HG03520 (cell line): Measurements from ENCODE around the gene PALM2AKAP2.

Source experiments
- ATAC-seq: cut with Tn5 transposase; IDR thresholded peaks from one replicate; pipeline ENCODE4 v1.9.1; 2021; ENCODE audit warnings: mild to moderate bottlenecking, moderate library complexity; ENCODE audit not compliant: unreplicated experiment

The PALM2AKAP2 gene

DNA sequence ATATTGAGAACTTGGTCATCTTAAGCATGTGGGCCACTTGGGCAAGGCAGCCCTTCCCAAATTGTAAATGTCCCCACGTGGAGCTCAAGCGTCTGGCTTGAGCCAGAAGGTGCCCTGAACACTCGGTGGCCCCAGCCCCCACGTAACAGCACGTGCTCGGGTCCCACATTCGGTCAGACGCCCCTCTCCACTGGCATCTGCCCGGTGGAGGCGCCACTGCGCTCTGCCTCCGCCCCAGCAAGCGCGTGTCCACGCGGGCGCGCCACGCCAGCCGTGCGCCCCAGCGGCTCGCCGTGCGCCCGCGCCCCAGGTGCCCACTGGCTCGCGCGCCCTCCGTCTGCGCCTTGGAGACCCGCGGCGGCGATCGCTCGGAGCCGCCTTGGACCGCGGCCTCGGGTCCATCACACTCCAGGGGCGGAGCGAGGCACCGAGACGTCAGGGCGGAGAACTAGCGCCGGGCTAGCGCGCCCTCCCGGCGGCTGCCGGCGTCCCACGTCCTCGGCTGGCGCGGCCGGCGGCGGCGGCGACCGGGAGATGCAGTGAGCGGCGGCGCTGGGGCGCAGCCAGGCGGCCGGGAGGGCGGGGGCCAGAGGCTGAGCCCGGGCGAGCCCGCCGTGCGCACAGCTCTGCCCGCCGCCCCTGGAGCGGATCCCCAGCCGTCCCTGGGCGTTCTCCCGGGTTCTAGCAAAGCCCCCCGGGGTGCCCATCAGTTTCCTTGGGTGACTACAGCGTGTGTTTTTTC lies at the start of gene PALM2AKAP2:
PALM2AKAP2 (plus strand) TSS at position 488 of the 742 bp plus-strand sequence. CDS start 291 bp downstream, outside the sequence.
- no peak for ATAC-seq

DNA sequence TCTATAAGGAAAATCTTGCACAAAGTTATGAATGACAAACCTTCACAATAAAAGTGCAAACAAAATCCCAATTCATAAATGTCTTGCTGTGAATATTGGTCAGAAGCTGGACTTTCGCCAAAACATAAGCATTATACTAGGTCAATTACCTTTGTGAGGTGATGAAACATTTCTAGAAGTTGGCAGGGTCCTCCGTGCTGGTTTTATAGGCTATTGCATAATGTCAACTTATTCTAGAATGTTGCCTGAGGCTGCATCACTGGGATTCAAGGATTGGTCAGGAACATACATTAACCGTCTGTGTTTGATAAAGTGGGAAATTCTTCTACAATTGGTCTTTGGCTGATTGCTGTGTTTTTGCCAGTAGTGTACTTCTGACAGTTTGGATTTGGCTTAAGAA lies 49.8 kb upstream of the PALM2AKAP2 start:
- ATAC-seq = no peak

GRCh38 chr9:109733690-109734089 lies 46.3 kb upstream of the PALM2AKAP2 start:
- no peak for ATAC-seq

GRCh38 chr9:109734814-109735213 lies 45.2 kb upstream of the PALM2AKAP2 start:
- ATAC-seq = no peak

DNA sequence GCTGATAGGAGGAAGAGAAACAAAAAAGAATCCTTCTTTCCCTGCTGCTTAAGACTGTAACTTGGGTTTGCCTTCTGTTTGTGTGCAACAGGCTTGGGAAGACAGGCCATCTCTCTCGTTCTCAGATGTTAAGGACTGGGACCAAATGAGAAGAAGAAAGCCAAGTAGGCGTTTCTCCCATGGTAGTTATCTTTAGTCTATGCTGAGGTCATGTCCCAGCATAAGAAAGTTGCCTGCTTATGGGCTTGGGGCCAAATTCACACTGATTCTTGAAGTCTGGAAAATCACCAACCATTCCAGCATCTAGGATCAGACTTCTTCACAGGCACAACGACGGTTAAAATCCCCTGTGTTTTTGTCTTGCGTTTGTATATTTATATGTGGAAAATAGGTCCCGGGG lies 44.2 kb upstream of the PALM2AKAP2 start:
- ATAC-seq = no peak

DNA sequence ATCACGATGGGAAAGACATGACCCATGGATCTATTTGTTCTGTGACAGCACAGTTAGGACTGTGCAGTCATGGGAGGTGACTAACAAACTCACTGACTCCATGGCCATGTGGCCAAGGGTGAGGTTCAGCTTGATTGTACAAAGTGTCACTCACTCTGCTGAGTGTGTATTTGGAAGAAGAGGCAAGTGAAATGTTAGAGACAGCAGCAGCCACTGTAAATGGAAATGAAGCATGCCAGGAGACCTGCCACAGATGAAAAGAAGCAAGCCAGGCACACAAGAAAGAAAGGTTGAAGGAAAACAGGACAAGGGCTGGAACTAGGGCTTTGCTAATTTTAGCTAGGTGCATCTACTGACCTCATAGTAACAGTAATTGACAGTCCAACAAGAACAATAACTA lies 42.7 kb upstream of the PALM2AKAP2 start:
- no peak for ATAC-seq

DNA sequence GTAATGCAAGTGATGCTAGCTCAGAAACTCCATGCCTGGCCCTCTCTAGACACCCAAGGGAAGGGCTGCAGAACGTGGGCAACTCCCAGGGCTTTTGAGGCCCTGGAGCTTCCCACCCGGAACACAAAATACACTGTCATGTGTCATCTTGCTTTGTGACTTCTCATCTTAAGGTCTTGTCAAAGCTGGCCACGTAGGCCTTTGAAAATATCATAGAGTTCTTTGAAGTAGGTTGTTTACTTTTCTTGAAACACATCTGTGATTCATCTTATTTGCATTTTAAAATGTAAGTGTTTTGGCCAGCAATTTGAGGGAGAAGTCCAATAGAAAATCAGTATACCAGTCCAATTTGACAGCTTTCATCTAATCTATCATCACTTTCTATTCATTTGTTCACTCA lies 40.2 kb upstream of the PALM2AKAP2 start:
- no peak for ATAC-seq

DNA sequence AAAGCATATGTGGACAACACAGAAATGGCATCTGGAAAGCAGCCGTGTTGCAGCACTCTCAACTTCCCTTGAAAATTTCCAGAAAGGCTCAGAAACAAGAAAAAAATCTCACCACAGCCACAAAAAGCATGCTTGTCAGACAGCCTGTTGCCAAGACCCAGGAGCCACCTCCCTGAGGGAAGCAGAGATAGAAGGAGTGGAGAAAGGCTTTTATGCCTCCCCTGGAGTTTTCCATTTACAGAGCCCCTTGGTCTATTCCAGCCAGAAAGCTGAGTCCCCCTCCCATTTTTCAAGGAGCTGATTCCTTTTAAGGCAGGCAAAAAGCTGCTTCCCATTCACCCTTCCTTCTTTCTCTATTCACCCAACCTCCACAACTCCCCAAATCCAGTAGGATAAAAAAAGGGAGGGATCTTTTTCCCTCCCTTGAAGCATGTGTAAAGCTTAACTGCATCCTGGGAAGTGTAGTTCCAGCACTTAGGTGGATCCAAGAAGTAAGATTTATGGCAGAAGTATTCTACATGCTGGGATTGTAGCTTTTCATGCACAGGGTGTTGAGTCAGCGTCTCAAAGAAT lies 37.1 kb upstream of the PALM2AKAP2 start:
- ATAC-seq = no peak

DNA sequence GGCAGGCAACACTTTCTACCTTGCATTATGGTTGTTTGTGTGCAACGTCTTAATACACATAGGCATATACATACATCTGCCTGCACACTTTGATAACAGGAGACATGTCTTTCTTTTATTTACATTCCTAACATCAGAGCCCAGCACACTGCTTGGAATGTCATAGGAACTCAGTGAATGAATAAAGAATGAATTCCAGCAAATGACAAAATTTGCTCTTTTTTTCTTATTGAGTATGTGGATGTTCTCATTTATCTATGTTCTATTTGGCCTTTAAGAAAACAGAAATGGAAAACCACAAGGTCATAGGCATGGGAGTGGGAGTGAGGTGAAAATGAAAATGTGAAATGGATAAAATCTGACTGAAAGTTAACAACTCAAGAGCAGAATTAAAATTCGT lies 36.3 kb upstream of the PALM2AKAP2 start:
- no peak for ATAC-seq

DNA sequence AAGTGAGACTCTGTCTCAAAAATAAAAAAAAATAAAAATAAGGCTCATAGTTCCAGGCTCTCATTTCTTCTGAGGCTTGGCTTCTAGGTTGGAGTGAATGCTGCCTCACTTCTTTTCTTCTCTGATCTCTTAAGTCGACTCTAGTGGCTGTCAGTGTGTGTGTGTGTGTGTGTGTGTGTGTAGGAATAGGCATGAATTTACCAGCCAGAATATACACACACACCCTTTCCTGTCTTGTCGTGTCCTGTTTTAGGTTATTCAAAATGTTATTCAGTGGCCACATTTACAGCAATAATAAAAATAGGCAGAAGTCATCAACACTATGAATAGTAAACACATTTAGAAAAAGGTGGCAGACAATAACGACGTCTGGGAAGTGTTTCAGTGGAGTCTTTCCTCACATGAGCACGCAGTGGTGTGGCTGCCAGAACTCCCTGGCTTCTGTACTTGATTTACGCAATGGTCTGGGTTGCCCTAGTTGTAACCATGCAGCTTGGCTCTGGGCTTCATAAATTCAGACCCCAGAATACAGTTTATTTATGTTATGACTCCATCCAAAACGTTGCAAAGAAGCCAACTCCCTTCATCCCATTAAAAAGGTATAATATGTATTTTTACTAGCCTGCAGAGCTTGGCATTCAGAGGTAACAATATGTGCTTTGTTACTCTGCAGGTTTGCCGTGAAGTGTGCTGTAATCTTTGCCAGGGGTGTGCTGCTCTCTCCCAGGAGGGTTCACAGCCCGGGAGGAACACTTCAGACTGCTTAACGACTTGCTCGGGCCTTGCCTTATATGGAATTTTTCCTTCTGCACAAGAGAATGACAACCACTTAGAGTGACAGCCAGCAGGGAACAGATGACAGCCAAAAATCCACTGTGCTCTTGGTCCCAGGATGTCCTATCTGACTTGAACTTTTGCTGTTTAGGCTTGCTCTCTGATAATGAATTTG lies 34.4 kb upstream of the PALM2AKAP2 start:
- no peak for ATAC-seq

- ATAC-seq = no peak
Measured at GRCh38 chr9:109751253-109751652, 28.7 kb upstream of the PALM2AKAP2 start.

- ATAC-seq = no peak
Measured at GRCh38 chr9:109753308-109753707, 26.7 kb upstream of the PALM2AKAP2 start.

DNA sequence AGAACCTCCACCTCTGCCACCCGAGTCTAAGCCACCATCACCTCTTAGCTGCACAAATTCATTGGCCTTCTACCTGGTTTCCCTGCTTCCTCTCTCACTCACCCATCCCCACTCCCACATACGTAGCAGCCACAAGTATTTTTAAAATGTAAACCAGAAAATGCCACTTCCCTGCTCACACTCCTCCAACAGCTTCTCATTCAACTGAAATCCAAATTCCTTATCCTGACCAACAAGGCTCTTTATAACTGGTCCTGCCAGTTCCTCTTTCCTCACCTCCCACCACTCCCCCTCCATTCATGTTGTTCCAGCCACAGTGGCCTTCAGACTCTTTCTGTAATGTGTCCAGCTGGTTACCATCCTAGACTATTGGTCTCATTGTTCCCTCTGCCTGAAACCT lies 25.0 kb upstream of the PALM2AKAP2 start:
- ATAC-seq = no peak

DNA sequence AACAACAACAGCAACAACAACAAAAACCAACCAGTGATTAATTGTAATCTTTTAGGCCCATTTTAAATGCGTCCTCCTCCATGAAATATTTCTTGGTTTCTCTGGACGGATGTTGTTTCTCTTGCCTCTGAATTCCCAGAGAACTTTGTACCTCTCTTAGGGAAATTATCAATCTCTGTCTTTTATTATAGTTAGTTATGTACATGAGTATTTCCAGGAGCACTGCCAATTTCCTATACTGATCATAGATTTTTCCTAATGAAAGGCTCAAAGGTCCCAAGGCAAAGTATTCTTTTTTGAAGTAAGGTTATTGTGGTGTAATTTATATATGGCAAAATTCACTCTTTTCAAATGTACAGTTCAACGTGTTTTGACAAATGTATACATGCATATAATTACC lies 20.4 kb upstream of the PALM2AKAP2 start:
- no peak for ATAC-seq

DNA sequence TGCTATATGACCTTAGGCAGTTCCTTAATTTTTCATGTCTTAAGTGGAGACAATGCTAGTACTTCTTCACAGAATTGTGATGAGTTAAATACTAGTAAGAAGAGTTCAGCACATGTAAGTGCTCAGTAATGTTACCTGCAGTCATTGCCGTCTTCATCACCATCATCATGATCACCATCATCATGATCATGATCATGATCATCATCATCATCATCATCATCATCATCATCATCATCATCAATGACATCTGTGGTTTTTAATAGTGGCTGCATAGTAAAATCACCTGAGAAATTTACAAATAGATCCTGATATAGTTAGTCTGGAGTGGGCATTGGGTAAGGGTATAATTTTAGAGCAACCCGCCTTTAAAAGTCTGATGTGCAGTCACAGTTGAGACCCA lies 14.7 kb upstream of the PALM2AKAP2 start:
- ATAC-seq = no peak

GRCh38 chr9:109765830-109766229 lies 14.2 kb upstream of the PALM2AKAP2 start:
- no peak for ATAC-seq

DNA sequence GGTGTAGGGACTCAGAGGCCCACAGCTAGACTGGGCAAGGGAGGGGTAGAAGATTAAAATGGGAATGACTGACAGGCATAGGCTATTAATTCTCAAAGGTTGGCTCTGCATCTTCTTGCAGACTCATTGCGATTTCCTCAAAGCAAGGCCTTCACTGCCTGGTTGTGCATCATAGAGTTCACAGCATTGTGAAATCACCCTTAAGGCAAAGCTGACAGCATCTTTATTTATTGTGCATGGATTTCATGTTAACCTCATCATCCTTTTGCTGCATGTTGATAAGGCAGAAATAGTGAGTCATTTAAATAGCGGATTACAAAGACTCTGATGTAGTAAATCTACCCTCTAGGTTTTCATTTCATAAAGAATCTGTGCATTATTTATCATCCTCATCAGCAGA lies 13.6 kb upstream of the PALM2AKAP2 start:
- ATAC-seq = no peak

DNA sequence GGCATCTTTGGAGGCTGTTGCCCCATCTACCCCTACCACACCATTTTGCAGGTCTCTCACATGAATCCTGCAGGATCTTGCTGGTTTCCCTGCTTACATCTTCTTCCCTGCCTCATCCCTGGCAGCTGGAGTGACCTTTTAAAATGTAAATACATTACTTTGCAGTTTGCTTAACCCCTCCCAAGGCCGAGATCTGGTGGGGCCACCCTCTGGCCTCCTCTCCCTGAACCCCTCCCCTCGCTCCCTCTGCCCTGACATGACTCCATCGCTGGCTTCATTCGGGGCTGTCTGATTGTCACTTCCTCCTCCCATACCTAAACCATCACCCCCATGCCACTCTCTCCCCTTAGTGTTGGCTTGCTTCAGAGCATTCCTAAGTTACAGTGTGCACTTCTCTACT lies 12.6 kb upstream of the PALM2AKAP2 start:
- no peak for ATAC-seq

DNA sequence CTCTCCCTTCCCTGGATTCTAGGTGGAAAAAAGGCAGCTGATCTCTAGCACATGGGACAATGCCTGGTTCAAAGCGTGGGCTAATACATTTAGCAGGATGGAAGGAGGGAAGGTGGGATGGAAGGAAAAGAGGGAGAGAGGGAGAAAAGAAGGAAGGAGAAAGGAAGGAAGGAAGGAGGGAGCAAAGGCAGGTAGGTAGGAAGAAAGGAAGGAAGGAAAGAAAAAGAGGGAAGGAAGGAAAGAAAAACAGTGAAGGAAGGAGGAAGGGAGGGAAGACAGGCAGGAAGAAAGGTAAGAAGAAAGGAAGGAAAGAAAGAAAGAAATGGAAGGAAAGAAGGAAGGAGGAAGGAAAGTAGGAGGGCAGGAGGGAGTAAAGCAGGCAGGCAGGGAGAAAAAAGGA lies 12.2 kb upstream of the PALM2AKAP2 start:
- ATAC-seq = no peak

- ATAC-seq = no peak
Measured at GRCh38 chr9:109769250-109769649, 10.7 kb upstream of the PALM2AKAP2 start.

DNA sequence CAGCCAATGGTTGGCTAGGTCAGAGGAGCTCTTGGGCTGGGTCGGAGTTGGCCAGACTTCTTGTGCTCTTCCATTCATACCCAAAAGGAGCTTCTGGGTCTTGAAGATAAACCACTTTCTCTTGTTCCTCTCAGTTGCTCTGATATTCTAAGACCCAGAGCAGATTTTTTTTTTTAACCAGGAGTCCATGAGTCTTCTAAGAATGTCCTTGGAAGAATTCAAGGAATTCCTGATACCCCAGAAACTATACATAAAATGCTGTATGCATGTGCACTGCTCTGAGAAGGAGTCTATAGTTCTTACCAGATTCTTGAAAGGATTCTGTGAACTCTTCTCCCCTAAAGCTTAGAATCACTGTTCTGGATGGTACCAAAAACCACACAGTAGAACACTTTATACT lies 9.9 kb upstream of the PALM2AKAP2 start:
- no peak for ATAC-seq

GRCh38 chr9:109771087-109771486 lies 8.9 kb upstream of the PALM2AKAP2 start:
- ATAC-seq = no peak
